GM15510 (cell line): ENCODE data around the gene SYT12.

Experiments used
- POLR2A ChIP-seq: IDR thresholded peaks from 3 replicates; pipeline ENCODE4 v1.6.1; 2011; ENCODE audit warnings: borderline replicate concordance; ENCODE audit not compliant: insufficient read length; ENCODE audit errors: extremely low read depth

Gene SYT12

DNA sequence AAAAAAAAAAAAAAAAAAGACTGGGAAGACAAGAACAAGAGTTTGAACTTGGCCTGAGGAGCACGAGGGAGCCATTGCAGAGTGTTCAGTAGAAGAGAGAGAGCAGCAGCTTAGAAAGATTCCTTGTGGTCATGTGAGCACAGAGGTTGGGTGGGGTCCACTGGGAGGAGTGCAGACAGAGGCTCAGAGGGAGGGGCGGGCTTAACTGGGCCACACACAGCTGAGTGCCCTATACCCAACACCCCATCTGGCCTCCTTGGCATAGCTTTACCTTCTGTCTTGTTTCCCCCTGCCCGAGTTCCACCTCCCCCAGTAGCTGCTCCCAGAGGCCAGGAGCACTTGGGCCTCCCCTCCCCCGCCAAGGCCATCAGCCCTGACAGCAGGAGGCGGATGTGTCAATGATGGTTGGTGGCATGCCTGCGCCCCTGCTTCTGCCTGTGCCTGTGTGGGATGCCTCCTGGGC is 35.7 kb upstream of the SYT12 start:
- no peak for TF ChIP-seq POLR2A

DNA sequence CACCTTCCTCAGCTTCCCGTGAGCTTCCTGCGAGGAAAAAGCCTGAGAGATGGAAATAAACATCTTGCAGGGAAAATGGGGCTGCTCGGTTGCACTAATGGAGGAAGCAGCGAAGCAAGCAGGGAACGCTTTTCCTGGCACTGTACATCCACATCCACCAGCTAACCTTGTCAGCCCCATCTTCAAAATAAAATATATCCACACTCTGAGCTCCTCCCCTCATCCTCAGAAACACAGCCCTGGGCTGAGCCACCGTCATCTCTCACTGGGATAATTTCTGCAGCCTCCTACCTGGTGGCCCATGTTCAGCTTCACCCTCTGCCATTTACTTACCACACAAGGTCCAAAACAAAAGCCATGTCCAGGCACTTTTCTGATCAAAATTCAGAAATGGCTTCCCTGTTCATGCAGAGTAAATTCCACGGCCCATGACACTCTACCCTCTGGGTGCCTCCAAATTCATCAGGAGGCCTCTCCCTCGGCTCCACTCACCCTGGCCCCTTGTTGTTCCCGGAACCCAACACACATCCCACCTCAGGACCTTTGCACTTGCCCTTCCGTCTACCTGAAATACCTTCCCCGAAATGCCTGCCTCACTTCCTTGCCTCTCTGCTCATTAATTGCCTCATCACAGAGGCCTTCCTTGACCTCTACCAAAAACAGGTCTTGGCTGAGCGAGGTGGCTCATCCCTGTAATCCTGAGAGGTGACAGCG is 34.9 kb upstream of the SYT12 start:
- no peak for TF ChIP-seq POLR2A

DNA sequence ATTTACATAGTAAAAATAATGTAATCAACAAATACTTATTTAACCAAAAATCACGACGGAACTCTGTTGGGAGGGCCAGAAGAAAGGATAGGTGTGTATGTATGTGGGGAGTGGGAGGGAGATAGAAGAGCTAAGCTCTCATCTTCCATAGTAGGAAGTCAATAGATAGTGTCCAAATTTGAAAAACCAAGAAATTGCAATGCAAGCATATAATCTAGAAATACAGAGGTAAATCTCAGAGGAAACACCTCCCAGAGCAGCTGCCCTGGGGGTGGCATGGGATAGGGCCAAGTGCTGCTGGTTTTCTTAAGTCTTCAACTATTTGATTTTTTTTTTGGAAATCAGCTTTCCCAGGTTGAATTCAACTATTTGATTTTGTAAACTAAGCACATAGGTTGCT is 30.9 kb upstream of the SYT12 start:
- TF ChIP-seq POLR2A: no peak

- no peak for TF ChIP-seq POLR2A
These were observed 26.2 kb upstream of the SYT12 start for GRCh38 chr11:66996609-66997273.

DNA sequence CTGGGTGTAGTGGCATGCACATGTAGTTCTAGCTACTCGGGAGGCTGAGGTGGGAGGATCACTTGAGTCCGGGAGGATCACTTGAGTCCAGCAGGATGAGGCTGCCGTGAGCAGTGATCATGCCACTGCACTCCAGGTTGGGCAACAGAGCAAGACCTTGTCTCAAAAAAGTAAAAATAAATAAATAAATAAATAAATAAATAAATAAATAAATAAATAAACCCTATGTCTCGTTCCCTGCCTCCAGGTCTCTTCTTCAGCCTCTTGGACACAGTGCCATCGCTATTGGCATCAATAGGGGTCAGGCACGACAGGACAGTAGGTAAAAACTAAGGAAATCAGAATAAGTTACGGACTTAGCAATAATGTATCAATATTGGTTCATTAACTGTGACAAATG is 23.4 kb upstream of the SYT12 start:
- TF ChIP-seq POLR2A: no peak

- no peak for TF ChIP-seq POLR2A
These were observed 21.6 kb upstream of the SYT12 start for GRCh38 chr11:67001332-67001731.

- no peak for TF ChIP-seq POLR2A
These were observed 20.5 kb upstream of the SYT12 start for GRCh38 chr11:67002297-67002913.

DNA sequence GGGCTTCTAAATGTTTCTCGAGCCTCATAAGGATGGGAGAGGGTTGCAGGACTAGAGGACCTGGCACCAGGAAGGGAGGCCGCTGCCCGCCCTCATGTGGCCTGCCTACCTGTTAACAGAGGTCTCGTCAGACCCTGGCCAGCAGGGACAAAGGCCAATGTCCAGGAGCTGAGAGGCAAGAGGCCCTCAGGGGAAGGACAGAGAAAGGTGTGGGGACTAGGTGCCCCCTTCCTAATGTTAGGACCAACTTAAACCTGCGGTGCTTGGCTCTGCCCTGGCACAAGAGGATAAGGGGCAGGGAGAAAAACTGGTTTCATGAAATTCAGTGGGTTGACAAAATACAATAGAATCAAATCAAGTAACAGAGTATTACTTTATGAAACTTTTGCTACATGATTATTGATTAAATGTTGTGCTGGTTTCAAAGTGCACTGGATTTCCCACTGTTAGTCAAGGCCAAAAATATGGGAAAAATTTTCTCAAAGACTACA is 20.0 kb upstream of the SYT12 start:
- no peak for TF ChIP-seq POLR2A

- TF ChIP-seq POLR2A: no peak
These were observed 16.7 kb upstream of the SYT12 start for GRCh38 chr11:67006029-67006884.

- TF ChIP-seq POLR2A: no peak
These were observed 15.8 kb upstream of the SYT12 start for GRCh38 chr11:67007126-67007525.

DNA sequence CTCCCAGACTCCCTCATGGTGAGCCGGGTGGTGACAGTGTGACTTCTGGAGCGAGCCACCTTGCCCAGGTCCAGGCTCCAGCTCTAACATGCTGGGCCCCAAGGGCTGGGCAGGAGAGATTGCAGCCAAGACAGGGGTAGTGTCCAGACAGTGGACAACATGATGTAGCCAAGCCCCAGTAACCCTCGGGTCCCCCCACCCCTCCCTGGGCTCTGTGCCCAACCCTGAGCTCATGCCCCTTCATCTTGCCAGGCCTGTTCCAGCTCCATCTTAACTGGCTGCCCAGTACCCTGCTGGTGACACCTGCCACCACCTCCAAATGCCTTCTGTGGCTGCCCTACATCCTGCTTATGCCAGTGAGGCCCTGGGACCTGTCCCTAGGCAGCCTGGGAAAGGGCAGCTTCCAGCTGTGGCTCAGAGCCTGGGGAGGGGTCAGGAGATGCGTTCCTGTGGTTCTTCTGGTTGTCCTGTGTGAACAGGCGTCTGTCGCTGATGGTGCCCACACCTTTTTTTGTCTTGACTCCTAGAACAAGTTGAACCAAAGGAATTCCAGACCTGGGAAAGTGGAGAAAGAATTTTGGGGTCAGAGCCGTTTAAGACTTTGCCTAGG is 12.5 kb upstream of the SYT12 start:
- TF ChIP-seq POLR2A: no peak

DNA sequence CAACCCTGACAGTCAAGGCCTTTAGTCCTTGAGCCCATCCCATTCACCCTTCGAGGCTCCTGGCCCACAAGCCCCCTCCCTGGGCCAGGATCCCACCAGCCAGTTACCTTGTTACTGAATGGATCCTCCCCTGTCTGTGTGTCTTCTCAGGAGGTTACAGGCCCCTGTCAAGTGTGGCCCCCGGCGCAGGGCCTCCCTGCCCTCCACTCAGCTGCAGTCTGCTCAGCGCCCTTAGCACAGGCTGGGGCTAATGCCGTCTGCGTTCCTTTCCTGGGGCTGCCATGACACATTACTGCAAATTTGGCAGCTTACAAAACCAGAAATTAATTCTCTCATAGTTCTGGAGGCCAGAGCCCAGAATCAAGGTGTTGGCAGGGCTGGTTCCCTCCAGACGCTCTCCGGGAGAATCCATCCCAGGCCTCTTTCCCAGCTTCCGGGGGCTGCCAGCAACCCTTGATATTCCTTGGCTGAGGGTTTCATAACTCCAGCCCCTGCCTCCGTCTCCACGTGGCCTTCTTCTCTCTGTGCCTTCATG is 9.4 kb upstream of the SYT12 start:
- no peak for TF ChIP-seq POLR2A

DNA sequence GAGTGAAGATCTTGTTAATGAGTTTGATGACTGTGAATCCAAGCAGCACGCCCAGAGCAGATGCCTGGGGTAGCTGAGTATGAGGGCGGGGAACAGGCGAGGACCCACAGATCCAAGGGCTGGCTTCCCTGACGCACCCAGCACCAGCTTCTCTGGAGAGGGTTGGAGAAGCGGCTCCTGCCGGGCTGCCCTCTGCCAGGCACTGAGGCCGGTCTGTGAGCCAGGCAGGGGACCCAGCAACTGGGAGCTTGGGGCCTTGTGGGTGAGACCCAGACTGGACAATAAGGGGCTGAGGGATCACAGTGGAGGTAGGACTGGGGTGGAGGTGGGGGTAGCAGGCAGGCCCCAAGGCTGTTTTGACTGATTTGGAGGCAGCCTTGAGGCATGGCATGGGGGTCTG is 8.6 kb upstream of the SYT12 start:
- TF ChIP-seq POLR2A: no peak

DNA sequence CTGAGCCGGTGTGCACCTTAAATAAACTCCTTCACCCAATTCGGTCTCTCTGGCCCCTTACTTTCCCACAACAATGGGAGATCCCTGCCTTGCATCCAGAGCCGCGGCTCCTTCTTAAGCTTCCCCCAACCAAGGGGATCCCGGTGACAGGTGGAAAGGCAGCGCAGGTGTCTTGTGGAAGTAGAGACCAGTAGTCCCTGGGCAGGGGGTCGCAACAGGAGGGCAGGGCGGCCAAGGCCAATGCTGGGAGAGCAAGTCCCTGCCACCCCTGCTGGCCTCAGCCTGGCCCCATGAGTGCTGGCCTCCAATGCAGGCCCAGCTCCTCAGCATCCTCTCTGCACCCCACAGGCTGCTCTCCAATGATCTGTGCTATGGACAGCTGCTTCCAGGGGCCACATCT is 7.9 kb upstream of the SYT12 start:
- TF ChIP-seq POLR2A: no peak
